HG03159 (cell line): ENCODE measurements around the gene PBX1.

Experiments used
- ATAC-seq: cut with Tn5 transposase; IDR thresholded peaks from one replicate; pipeline ENCODE4 v1.9.1; 2021; ENCODE audit warnings: mild to moderate bottlenecking, moderate library complexity; ENCODE audit not compliant: unreplicated experiment

Gene PBX1

DNA sequence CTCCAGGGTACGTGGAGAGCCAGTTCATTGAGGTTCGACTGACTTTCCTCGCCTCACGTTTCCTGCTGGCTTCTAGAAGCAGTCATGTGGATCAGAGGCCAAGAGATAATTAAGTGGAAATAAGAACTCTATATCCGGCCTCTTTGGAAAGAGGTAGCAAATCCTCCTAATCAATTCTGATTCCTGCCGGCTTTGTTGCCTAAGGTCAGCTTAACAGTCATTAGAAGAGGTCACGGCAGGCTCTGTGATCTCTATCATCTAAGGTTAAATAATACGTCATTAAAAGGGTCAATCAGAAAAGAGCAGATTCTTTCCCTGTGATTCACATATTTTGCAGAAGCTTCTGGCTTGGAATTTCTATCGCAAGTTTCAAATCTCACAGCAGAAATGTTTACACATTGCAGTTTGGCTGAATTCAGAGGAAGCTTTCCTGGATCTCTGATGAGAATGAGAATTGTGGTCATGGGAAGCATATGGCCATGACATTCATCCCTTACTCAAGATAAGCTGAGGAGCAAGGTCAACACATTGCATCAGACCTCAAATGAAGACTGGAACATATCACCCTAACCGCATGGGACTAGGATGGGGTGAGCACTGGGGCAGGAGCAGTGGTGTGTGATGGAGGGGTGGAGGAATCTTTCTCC is 189.4 kb downstream of the PBX1 start:
- ATAC-seq = no peak

DNA sequence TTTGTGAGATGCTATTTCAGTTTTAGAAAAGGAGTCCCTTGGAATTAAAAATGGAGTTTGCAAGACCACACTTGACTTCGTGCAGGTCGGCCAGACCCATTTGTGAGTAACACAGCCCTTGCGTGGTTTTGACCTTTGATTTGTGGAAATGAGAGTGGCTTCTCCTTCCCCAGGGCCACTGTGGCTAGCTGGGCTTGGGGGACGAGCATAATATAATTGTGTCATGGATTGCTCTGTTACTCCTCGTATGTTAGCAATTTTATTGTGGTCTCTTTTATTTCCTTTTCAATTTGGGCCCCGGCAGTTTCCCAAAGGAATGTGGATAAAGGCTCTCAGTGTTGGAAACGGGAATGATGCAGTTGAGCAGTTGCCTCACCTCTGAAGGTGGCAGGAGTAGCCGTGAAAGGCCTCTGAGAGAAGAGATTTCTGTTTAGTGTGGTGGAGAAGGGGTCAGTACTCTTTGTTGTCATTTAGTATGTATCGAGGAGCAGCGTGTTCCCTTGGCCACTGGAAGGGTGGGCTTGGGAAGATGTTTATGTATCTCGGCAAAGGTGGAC is 194.6 kb downstream of the PBX1 start:
- no peak for ATAC-seq

GRCh38 chr1:164754088-164754600 is 195.2 kb downstream of the PBX1 start:
- no peak for ATAC-seq

DNA sequence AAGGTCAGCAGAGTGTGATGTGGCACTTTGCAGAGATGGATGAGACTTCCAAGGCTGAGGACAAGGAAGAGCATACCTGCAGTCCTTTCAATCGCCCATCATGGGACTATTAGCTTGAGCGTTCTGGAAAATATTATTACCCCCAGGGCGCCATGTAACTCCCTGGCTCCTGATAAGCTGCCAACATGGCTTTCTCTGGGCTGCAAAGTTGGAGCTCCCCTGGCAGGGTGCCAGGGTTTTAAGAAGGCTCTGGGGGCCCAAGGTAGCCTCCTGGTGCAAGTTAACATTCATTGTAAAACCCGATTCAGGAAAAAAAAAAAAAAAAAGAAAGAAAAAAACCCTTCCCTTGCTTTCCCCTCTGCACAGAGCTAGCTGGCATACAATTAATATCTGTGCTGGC is 196.7 kb downstream of the PBX1 start:
- no peak for ATAC-seq

- no peak for ATAC-seq
These were observed 197.8 kb downstream of the PBX1 start for GRCh38 chr1:164756741-164757140.

DNA sequence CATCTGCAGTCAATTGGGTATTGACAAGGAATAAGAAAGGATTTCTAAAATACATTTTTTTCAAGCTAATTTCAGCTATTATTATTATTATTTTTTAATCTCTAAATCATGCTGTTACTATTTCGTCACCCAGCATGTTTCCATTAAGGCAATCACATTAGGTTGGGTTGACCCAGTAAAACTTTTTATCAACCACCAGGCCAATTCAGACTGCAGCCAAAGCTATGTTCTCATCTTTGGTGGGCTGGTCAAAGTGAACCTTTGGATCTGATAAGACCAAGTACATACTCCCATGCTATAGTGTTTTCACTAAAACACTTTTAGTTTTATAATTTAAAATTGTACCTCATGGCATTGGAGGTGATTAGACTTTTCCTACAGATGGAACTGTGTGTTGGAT is 198.6 kb downstream of the PBX1 start:
- ATAC-seq = no peak

DNA sequence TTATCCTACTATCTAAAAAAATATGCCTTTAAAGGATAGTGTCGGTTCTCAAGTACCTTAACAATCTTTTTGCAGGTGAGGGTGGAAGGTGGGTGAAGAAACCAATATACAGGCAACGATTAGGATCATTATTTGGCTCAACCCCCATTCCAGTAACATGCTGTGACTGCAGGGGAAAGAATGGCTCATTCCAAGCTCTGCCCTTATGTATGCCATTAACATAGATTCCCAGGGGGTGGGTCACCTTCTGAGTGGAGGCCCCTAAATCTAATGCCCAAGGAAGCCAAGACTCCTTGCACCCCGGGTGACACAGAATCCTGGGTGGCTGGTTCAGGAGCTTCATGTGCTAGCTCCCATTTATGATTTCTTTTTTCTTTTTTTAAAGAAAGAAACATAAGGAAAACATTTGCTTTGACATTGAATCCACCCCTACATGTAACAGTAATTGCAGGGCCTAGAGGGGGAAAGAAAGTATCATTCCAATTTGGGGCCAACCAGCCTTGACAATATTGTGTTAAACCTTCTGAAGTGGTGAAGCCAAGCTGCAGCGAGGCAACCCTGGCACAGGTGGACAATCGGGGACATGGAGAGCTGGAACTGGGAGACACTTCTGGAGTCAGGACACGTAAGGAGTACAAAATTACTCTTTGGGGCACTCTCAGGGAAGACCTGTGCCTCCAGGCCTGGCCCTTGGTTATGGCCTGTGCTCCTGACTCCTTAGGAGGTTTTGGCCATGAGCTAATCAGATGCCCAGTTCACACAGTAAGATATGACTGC is 200.3 kb downstream of the PBX1 start:
- ATAC-seq = no peak

DNA sequence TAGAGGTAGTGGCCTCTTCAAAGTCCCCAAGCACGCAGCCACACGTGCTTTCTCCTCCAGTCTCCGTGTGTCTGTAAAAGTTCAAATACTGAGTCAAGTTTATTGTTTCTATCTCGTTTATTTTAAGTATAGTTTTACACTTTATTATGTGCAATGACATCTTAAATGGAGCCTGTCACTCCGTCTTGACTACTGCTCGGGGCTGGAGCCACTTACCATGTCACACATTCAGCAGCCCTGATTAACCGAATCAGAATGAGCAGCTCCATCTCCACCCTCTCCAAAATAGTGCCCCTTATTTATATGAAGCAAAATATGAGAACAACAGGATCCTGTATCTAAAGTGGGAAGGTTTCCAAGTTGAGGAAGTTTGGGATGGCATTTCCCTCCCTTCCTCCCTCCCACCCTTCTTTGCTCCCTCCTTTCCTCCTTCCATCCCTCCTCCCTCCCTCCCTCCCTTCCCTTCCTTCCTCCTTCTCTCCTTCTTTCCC is 201.0 kb downstream of the PBX1 start:
- no peak for ATAC-seq

GRCh38 chr1:164760569-164760968 is 201.6 kb downstream of the PBX1 start:
- ATAC-seq = no peak

DNA sequence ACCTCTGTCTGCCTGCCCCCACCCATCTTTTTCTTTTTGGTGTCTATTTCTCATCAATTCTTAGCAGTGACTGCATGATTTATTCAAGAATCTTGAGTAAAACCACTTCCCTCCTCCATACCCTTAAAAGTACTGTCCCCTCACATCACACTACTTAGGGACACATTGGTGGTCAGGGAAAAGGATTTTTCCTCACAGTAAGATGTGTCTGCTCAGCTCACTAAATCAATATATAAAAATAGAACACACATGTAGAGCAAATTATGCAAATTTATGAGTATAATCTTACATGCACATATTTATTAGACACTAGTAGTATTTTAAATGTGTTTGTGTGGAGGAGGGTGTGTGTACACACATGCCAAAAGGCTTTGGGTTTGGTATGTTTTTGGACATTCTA is 202.0 kb downstream of the PBX1 start:
- ATAC-seq = no peak

- no peak for ATAC-seq
These were observed 204.1 kb downstream of the PBX1 start for GRCh38 chr1:164763098-164763497.

- no peak for ATAC-seq
These were observed 205.3 kb downstream of the PBX1 start for GRCh38 chr1:164764333-164764732.

DNA sequence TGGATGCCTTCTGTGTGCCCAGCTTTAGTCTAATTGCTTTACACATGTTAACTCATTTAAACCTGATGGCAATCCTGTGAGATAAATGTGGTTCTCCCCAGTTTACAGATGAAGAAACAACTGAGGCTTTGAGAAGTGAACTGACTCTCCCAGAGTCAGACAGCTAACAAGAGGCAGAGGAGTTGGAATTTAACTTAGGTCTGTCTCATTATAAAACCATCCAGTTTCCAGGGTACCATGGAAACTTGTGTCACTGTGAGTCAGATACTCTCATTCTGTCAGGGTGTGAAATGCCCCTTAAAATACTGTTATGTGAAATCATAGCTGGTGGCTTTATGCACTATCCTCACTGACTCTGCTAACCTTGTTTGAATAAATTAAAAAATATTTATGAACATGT is 206.6 kb downstream of the PBX1 start:
- no peak for ATAC-seq

DNA sequence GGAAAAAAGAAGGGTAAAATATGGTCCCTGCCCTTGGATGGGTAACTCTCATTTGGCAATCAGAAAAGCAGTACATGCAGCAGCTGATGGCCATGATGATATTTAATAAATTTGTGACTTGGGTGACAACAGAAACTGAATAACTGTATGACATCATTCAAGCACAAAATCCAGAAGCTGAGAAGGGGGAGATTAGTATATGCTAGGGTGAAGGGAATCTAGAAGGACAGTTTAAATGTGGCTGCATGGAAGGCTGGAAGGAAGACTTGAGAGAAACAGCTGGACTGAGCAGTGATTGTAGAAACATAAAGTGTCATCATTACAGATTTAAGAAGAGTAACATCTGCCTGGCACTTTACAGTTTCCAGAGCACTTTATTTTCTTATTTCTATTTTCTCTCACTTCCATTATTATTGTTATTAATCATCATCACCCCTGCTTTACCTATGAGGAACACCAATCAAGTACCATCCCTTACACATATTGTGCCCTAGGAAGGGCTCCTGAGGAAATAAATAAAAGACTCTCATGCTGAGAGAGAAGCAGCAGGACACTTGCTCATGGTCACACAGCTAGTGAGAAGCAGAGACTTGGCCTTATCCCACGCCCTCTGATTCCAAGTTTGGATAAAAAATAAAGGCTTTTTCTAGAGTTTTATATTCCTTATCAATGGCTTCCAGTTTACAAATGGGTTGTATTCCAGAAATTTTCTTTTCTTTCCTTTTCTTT is 207.2 kb downstream of the PBX1 start:
- ATAC-seq = no peak

- ATAC-seq = no peak
These were observed 208.9 kb downstream of the PBX1 start for GRCh38 chr1:164767752-164768402.

DNA sequence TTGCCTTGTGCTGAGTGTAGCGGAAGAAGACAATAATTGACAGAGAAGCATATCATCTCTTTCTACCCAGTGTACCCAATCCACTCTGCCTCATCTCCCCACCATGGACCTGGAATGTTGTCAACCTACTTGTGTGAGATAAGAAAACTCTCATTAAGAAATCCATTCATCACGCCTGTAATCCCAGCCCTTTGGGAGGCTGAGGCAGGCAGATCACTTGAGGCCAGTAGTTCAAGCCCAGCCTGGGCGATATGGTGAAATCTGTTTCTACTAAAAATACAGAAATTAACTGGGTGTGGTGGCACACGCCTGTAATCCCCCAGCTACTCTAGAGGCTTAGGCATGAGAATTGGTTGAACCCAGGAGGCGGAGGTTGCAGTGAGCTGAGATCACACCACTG is 209.6 kb downstream of the PBX1 start:
- no peak for ATAC-seq

DNA sequence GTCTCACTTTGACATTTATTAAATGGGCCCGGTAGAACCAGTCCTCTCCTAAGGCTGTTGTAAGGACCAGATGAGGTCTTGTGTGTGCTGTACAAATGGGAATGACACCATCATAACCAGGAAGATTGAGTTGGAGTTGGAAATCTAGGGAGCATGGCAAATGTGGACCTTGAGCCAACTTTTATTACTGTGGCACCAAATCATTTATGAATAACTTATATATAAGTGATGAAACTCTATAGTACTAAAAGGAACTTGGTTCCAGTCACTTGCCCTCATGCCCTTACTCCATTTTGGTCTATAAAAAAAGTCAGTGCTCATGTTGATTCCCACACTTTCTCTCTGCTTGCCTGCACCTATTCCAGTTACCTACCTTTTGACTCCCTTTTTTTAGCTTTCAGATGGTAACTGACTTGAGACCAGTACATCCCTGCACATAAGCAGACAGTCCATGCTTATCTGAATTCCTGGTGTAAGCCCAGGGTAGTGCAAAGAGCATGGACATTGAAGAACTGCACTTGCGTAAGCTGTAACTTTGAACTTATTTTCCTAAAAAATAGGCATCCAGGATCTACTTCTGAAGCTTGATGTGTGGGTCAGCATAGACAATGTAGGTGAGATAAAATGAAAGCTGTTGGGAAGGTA is 210.6 kb downstream of the PBX1 start:
- no peak for ATAC-seq

DNA sequence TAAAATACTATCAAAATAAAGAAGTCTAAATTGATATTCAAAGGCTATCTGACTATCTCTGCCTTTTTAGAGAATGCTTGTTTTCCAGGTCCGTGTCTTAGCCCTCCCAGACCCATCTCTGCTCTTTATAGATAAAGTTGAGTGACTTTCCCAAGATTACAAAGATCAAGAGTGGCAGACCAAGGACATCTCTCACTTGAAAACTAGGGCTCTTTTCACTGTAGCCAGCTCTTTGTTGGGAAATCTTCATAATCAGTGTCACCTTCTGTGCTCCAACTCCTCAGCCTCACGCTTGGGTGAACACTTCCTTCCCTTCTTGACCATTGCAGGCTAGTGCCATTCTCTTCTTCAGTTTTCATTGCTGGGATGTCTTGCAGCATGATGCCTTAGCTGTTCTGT is 211.1 kb downstream of the PBX1 start:
- ATAC-seq = no peak

DNA sequence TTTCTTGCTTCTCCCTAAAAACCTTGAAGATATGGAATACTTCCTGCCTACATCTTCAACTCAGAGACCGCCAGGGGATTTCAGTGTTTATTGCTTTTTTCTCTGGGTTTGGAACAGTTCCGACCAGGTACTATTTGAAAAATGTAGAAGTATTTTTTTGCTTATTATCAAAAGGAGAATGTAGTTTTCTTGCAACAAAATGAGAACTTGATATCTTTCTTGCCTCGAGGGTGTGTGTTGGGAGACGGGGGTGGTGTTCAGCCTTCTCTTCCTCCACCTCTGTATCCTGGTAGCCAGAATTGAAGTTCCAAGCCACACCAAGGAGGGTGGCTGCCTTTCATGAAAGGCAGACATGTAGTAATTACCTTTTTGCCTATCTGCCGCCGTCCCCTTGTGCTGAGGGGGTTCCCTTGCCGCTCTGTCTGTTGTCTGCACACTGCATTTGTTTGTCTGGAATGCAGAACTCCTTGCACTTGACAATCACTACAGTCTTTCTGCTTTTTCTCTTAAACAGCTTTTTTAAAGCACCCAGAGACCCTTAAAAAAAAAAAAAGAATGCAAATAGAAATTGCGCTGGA is 212.1 kb downstream of the PBX1 start:
- no peak for ATAC-seq
